ENCODE measurements around the gene SLC39A1. TPM values are rescaled to one million over a fixed set of nuclear protein-coding genes. Genes with fewer than 3 reads are reported as not detected.

SLC39A1 gene
- total RNA-seq, 2 donors from 2014 or later: 56.7 to 95.4 TPM

DNA sequence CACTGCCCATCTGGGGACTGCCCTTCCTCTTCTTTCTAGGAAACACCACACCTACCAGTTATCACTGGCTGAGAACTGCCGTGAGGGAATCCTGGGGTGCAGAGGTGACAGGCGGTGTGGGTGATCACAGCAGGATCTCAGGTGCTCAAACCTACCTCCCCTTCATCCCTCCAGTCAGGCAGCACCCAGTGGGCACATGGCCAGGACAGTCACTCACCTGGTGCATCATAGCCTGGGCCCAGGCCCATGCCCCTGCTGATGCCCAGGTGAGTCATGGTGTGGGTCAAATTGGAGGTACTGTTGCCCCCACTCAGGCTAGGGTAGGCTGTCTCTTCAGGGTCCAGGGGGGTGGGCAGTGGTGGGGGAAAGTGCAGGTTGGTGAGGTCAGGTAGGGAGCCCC, 11.5 kb downstream of the SLC39A1 start:
- Histone ChIP-seq H3K27me3 (no peaks in the 10 kb centered on the region), H3K9me3 (no peaks in the 10 kb centered on the region), H3K27ac (no peak overlapping the region), H3K4me1 (peaks cover 0 to 20% of the 10 kb centered on the region in 2 donors), H3K36me3 (peaks cover 77% of the 10 kb centered on the region), H3K4me3 (no peak overlapping the region)
- TF ChIP-seq, protein P1, sequence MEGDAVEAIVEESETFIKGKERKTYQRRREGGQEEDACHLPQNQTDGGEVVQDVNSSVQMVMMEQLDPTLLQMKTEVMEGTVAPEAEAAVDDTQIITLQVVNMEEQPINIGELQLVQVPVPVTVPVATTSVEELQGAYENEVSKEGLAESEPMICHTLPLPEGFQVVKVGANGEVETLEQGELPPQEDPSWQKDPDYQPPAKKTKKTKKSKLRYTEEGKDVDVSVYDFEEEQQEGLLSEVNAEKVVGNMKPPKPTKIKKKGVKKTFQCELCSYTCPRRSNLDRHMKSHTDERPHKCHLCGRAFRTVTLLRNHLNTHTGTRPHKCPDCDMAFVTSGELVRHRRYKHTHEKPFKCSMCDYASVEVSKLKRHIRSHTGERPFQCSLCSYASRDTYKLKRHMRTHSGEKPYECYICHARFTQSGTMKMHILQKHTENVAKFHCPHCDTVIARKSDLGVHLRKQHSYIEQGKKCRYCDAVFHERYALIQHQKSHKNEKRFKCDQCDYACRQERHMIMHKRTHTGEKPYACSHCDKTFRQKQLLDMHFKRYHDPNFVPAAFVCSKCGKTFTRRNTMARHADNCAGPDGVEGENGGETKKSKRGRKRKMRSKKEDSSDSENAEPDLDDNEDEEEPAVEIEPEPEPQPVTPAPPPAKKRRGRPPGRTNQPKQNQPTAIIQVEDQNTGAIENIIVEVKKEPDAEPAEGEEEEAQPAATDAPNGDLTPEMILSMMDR (IDR thresholded peaks at IDR 0.05): no peak
- DNase-seq (ENCODE audit: low spot score): no peak

- no peak for DNase-seq (ENCODE audit: low spot score)
- no peaks in the 10 kb centered on the region for H3K27me3 ChIP-seq
- H3K4me1 ChIP-seq: peaks cover 0 to 16% of the 10 kb centered on the region in 2 donors
- H3K36me3 ChIP-seq: peaks cover 77% of the 10 kb centered on the region
- TF ChIP-seq, protein P1 (IDR thresholded peaks at IDR 0.05): no peak
- H3K4me3 ChIP-seq: no peak overlapping the region
- H3K27ac ChIP-seq: no peak overlapping the region
- no peaks in the 10 kb centered on the region for H3K9me3 ChIP-seq
Measured at GRCh38 chr1:153951183-153951582, 12.2 kb downstream of the SLC39A1 start.

DNA sequence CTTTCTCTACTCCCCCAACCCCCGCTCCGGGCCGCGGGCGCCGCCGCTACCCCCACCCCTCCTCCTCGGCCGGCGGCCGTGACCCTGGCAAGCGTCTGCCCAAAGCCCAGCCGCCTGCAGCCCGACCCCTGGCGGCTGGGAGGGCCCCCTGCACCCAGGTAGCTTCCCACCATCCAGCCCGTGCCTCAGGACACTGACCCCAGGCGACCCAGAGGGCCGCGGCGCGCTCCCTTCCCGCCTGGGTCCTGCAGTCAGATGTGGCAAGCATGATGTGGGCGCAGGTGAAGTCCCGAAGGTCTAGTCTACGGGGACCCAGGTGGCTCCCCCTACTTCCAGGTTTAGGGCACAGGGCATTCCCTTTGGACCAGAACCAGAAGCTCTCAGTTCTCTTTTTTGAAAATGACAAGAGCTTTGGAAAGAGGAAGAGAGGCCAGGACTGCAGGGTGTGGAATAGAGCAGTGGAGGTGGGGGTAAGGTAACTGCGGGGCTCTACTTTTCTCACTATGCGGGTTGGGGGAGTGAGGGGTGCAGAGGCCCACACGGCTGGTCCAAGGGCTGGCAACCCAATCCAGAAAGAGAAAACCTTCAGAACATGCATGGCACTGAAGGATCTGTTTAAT, 16.6 kb downstream of the SLC39A1 start, which contains the start of gene DENND4B:
Gene DENND4B (minus strand): TSS at position 97 of the 620 bp plus-strand sequence. CDS start 2,344 bp downstream, outside the sequence.
- peaks cover 60% of the 10 kb centered on the region for H3K36me3 ChIP-seq
- H3K27ac ChIP-seq: peak within 1 kb of the TSS; percentile 98
- H3K27me3 ChIP-seq: no peaks in the 10 kb centered on the region
- H3K9me3 ChIP-seq: no peaks in the 10 kb centered on the region
- peak within 1 kb of the TSS; percentile 79 to 90 for H3K4me3 ChIP-seq
- TF ChIP-seq, protein P1 (IDR thresholded peaks at IDR 0.05): peak; percentile 98 to 100
- H3K4me1 ChIP-seq: peaks cover 0 to 35% of the 10 kb centered on the region in 2 donors
- peak; percentile 82 for DNase-seq (ENCODE audit: low spot score)

GRCh38 chr1:153945795-153946621, 17.3 kb downstream of the SLC39A1 start:
- no peaks in the 10 kb centered on the region for H3K27me3 ChIP-seq

GRCh38 chr1:153945131-153945794, 18.1 kb downstream of the SLC39A1 start:
- peaks cover 56% of the 10 kb centered on the region for H3K36me3 ChIP-seq
- TF ChIP-seq, protein P1 (IDR thresholded peaks at IDR 0.05): no peak
- H3K4me3 ChIP-seq: peak overlapping the region; percentile 79 to 90
- H3K27ac ChIP-seq: peak overlapping the region; percentile 98
- peak; percentile 69 for DNase-seq (ENCODE audit: low spot score)
- no peaks in the 10 kb centered on the region for H3K9me3 ChIP-seq
- no peaks in the 10 kb centered on the region for H3K27me3 ChIP-seq
- peaks cover 0 to 35% of the 10 kb centered on the region in 2 donors for H3K4me1 ChIP-seq

More at GRCh38 chr1:153945795-153946621, 17.3 kb downstream of the SLC39A1 start:
- peak; percentile 91 for DNase-seq (ENCODE audit: low spot score)
- peaks cover 56% of the 10 kb centered on the region for H3K36me3 ChIP-seq
- H3K9me3 ChIP-seq: no peaks in the 10 kb centered on the region
- peak overlapping the region; percentile 79 to 90 for H3K4me3 ChIP-seq
- peaks cover 0 to 35% of the 10 kb centered on the region in 2 donors for H3K4me1 ChIP-seq
- peak overlapping the region; percentile 98 for H3K27ac ChIP-seq
- TF ChIP-seq, protein P1 (IDR thresholded peaks at IDR 0.05): no peak
